Peyer's patch (tissue), 4 donors: ENCODE data around the gene PCSK2.

ENCODE experiments used
- POLR2A ChIP-seq, 2 donors: fragments of 450-650 bp; IDR thresholded peaks; one replicate each; pipeline ENCODE4 v1.5.1; 2017; ENCODE audit warnings: antibody characterized with exemption in 2 of 2, mild to moderate bottlenecking in 2 of 2, moderate library complexity in 2 of 2
- TF ChIP-seq, protein P1 (sequence below), 6 experiments: fragments of 450-650 bp in 4 of 6; fragments of 200-600 bp in 2 of 6; sonication (generic) in 1 of 6; IDR thresholded peaks; one replicate each; pipeline ENCODE4 v1.5.1; 2017 to 2019; ENCODE audit warnings: antibody characterized with exemption in 6 of 6, mild to moderate bottlenecking in 3 of 6, moderate library complexity in 1 of 6

DNA sequence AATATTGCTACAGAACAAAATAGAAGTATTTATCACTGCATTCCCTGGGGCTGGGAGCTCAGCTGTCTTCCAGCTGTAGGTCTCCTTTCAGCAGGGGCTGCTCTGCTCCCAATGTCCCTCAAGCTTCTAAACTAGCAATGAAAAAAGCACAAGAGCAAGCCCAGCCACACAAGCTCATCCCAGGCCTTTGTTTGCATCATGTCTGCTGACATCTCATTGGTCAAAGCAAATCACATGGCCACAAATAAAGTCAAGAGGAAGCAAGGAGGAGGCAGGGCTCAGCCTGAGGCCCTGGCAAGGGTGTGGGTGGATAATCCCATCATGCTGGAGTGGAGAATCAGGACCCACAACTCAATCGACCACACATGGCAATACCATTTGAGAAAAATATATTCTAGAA is 306.6 kb downstream of the PCSK2 start:
- TF ChIP-seq POLR2A (IDR thresholded peaks at IDR 0.05), result no peak
- TF ChIP-seq, protein P1, sequence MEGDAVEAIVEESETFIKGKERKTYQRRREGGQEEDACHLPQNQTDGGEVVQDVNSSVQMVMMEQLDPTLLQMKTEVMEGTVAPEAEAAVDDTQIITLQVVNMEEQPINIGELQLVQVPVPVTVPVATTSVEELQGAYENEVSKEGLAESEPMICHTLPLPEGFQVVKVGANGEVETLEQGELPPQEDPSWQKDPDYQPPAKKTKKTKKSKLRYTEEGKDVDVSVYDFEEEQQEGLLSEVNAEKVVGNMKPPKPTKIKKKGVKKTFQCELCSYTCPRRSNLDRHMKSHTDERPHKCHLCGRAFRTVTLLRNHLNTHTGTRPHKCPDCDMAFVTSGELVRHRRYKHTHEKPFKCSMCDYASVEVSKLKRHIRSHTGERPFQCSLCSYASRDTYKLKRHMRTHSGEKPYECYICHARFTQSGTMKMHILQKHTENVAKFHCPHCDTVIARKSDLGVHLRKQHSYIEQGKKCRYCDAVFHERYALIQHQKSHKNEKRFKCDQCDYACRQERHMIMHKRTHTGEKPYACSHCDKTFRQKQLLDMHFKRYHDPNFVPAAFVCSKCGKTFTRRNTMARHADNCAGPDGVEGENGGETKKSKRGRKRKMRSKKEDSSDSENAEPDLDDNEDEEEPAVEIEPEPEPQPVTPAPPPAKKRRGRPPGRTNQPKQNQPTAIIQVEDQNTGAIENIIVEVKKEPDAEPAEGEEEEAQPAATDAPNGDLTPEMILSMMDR (IDR thresholded peaks at IDR 0.05), result no peak
